Keratinocyte (primary cell): Measurements from ENCODE around the gene ABCA8.

Source experiments
- CTCF ChIP-seq, 3 experiments: IDR thresholded peaks in 1 of 3; conservative IDR thresholded peaks in 1 of 3; optimal IDR thresholded peaks in 1 of 3; 2 replicates in 2 of 3; 3 replicates in 1 of 3; pipeline versions ENCODE3 to v1.5.1; 2011; ENCODE audit warnings: low read length in 3 of 3, mild to moderate bottlenecking in 3 of 3, moderate library complexity in 2 of 3, control low read depth in 1 of 3, inconsistent platforms in 1 of 3; ENCODE audit not compliant: insufficient read depth in 2 of 3; ENCODE audit errors: extremely low read depth in 1 of 3
- EZH2 ChIP-seq: IDR thresholded peaks from one replicate; pipeline ENCODE4 v1.6.1; 2012; ENCODE audit warnings: inconsistent platforms, mild to moderate bottlenecking, low read length, moderate library complexity

GRCh38 chr17:68957944-68958343 is 2.8 kb upstream of the ABCA8 start:
- TF ChIP-seq CTCF (optimal IDR thresholded peaks at IDR 0.05 in 1 of 3, IDR thresholded peaks at IDR 0.05 in 1 of 3, conservative IDR thresholded peaks at IDR 0.05 in 1 of 3; ENCODE audit: extremely low read depth in 1 of 3, insufficient read depth in 2 of 3, low read length in 3 of 3) (no peak), EZH2 (no peak)
